GM19240 (cell line): Measurements from ENCODE around the gene IARS1.

Experiments used
- DNase-seq: peaks from one replicate; pipeline ENCODE4 v3.0.0; 2011; ENCODE audit warnings: low spot score; ENCODE audit not compliant: insufficient read length

The IARS1 gene

GRCh38 chr9:92293452-92294296, at the start of gene IARS1:
TSS of gene IARS1 (minus strand) at chr9:92293697. CDS start at chr9:92289419, 4,278 bp downstream.
- peak; percentile 72 for DNase-seq

GRCh38 chr9:92342825-92343488, 49.5 kb upstream of the IARS1 start:
- DNase-seq: no peak

- DNase-seq: no peak
Observed at GRCh38 chr9:92341578-92341977, 48.1 kb upstream of the IARS1 start.

- no peak for DNase-seq
Observed at GRCh38 chr9:92333282-92333634, 39.8 kb upstream of the IARS1 start.

GRCh38 chr9:92332577-92333281, 39.2 kb upstream of the IARS1 start:
- DNase-seq: no peak

- no peak for DNase-seq
Observed at GRCh38 chr9:92328225-92328624, 34.7 kb upstream of the IARS1 start.

GRCh38 chr9:92327283-92327850, 33.9 kb upstream of the IARS1 start:
- no peak for DNase-seq

- no peak for DNase-seq
Observed at GRCh38 chr9:92325991-92326500, 32.5 kb upstream of the IARS1 start.

GRCh38 chr9:92325269-92325990, 31.9 kb upstream of the IARS1 start, which contains the start of the genes CENPP and NOL8:
TSS of gene CENPP (plus strand) at chr9:92325953.
TSS of gene NOL8 (minus strand) at chr9:92325350. CDS start at chr9:92324161, 1,189 bp downstream.
- peak; percentile 71 for DNase-seq

- DNase-seq: peak; percentile 4
Observed at GRCh38 chr9:92324889-92325268, 31.4 kb upstream of the IARS1 start.

- no peak for DNase-seq
Observed at GRCh38 chr9:92324431-92324830, 30.9 kb upstream of the IARS1 start.

GRCh38 chr9:92315456-92315855, 22.0 kb upstream of the IARS1 start:
- DNase-seq: no peak

GRCh38 chr9:92313624-92314012, 20.1 kb upstream of the IARS1 start:
- no peak for DNase-seq

- DNase-seq: no peak
Observed at GRCh38 chr9:92312887-92313623, 19.6 kb upstream of the IARS1 start.

GRCh38 chr9:92310562-92310961, 17.1 kb upstream of the IARS1 start:
- no peak for DNase-seq

- DNase-seq: no peak
Observed at GRCh38 chr9:92308893-92309292, 15.4 kb upstream of the IARS1 start.

- DNase-seq: no peak
Observed at GRCh38 chr9:92300936-92301335, 7.4 kb upstream of the IARS1 start.

GRCh38 chr9:92299116-92299515, 5.6 kb upstream of the IARS1 start:
- no peak for DNase-seq

- no peak for DNase-seq
Observed at GRCh38 chr9:92298036-92298435, 4.5 kb upstream of the IARS1 start.

- no peak for DNase-seq
Observed at GRCh38 chr9:92297611-92298010, 4.1 kb upstream of the IARS1 start.
